NK-92 (cell line): Measurements from ENCODE around the gene ATP4A.

Experiments used
- DNase-seq: peaks from one replicate; lab custom pipeline; 2025; ENCODE audit not compliant: unreplicated experiment; lab: John Stamatoyannopoulos, UW

ATP4A gene

DNA sequence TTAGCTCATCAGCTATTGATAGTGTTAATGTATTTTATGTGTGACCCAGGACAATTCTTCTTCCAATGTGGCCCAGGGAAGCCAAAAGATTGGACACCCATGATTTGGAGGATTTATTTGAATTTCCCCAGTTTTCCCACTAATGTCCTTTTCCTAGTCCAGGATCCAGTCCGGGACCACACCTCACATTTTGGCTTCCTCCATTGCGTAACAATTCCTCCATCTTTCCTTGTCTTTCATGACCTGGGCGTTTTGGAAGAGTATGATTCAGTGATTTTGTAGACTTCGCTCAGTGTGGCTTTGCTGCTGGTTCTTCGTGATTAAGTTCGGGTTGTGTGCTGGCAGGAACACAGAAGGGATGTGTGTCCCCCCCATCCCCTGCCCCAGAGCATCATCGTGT, 3.3 kb upstream of the ATP4A start:
- DNase-seq: no peak

DNA sequence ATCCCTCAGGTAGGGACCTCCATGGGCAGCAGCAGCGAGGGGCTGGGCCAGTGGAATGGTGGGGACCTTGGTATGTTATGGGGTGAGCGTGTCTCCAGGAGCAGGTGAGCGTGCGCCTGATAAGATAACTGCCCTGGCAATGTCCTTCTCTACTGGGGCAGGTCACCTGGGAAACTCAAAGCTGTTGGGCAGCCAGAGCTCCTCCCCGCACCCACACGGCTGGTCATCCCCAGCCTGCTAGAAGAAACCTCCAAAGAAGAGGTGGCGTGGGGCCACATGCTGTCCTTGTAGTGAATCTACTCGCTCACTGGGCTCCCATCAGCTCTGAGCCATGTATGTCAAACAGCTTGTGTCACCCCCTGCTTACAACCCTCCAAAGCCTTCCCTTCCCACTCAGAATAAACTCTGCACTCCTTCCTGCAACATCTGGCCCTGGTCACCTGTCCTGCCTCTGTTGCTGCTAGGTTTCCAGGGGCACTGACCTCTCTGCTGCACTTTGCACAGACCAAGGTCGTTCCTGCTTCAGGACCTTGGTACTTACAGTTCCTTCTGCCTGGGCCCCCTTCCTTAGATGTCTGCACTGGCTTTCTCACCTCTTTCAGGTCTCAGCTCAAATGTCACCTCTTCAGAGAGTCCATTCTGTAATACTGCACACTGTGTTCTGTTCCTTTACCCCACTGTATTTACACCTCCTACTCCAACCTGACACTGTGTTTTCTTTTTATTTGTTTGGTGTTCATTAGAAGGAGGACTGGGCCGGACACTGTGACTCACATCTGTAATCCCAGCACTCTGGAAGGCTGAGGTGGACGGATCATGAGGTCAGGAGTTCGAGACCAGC, 1.8 kb upstream of the ATP4A start:
- no peak for DNase-seq

GRCh38 chr19:35562776-35563175, 682 bp downstream of the ATP4A start:
- DNase-seq: no peak

GRCh38 chr19:35562336-35562735, 1.1 kb downstream of the ATP4A start:
- no peak for DNase-seq

DNA sequence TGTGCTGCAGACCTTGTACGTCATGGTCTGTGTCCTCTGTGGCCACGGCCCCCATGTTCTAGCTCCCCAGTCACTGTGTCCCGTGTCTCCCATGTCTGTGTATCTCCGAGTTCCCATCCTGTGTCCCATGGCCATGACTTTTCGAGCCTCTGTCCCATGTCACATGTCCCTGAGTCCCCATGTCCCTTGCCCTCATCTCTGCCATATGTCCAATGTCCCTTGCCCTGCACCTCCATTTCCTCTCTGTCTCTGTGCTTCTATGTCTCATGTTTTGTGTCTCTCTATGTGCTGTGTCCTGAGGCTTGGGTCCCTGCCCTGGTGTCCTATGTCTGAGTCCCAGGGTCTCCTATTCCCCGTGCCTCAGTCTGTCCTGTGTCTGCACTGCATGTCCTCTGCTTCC, 2.0 kb downstream of the ATP4A start:
- DNase-seq: no peak

- no peak for DNase-seq
These were observed 2.8 kb downstream of the ATP4A start for GRCh38 chr19:35560677-35561076.

DNA sequence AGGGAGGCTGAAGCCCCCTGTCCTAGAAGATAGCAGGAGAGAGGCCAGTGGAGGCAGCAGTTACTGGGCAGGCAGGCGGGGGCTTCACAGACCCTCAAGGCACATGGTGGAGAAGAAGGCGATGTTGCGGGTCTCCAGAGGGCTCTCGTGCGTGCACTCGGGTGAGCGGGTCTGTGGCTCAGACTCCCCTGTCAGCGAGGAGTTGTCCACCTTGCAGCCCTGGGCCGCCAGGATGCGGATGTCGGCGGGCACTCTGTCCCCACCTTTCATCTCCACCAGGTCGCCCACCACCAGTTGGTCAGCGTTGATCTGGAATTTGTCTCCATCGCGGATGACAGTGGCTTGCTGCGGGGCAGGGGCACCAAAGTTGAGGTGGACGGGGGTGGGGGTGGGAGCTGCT, 3.2 kb downstream of the ATP4A start:
- no peak for DNase-seq

- no peak for DNase-seq
These were observed 3.7 kb downstream of the ATP4A start for GRCh38 chr19:35559781-35560180.

GRCh38 chr19:35559281-35559659, 4.2 kb downstream of the ATP4A start:
- DNase-seq: no peak

- DNase-seq: no peak
These were observed 4.8 kb downstream of the ATP4A start for GRCh38 chr19:35558400-35559280.

DNA sequence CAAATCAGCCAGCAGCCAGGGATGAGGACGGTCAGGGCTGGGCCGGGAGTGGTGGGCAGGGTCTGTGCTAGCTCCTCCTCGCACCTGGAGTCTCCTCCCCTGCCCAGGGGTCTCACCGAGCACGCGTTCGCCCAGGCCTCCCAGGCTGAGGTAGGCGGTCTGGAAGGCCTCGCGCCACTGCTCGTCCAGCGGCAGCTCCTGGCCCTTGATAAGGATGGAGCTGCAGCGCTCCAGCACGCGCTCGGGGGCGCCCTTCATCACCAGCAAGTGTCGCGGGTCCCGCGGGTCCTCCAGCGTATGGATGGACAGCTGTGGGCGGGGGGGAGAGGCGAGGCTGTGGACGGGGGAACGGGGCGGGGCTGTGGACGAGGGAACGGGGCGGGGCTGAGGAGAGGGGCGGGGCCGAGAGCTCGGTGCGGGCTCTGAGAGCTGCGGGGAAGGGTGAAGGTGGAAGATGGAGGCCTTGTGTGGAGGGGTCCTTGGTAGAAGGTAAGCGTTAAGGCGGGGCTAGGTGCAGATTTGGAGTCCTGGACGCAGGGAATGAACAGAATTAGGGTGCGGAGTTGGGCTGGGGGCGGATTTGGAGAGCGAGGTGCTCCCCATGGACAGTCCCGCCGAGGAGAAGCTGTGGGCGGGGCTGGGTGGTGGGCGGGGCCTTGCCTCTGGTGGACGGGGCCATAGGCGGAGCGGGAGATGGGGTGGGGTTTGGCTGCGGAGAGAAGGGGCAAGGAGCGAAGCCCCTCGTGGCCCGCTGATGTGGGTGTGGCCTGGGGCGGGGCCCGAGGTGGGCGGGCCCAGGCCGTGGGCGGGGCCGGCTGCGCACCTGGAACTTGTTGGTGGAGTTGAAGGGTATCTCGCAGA, 5.7 kb downstream of the ATP4A start:
- no peak for DNase-seq

- DNase-seq: no peak
These were observed 6.5 kb downstream of the ATP4A start for GRCh38 chr19:35556846-35557538.

GRCh38 chr19:35556025-35556590, 7.3 kb downstream of the ATP4A start:
- no peak for DNase-seq

GRCh38 chr19:35555301-35556005, 8.0 kb downstream of the ATP4A start:
- no peak for DNase-seq

GRCh38 chr19:35554076-35554475, 9.4 kb downstream of the ATP4A start:
- DNase-seq: no peak

DNA sequence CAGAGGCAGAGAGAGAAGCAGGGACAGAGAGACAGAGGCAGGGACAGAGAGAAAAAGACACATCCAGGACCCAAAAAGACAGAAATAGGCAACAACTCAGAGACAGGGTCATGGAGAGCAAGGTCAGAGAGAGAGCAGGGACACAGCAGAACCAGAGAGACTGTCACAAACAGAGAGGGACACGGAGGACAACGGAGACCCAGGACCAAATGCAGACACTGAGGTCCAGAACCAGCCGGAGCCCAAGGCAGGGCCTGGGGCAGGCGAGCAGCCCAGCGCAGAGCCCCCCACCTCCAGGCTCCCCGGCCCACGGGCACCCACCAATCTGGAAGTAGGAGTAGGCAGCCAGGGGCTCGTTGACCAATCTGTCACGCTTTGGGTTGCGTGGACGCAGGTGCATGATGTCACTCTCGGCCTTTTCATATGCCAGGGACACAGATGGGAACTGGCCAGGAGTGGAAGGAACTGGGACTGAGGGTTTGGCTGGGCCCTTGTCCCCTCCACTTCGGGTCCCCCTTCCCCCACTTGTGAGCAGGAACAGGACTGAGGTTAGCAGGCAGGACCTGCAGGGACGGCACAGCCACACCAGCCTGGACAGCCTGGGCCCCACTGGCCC, 10.0 kb downstream of the ATP4A start:
- no peak for DNase-seq

DNA sequence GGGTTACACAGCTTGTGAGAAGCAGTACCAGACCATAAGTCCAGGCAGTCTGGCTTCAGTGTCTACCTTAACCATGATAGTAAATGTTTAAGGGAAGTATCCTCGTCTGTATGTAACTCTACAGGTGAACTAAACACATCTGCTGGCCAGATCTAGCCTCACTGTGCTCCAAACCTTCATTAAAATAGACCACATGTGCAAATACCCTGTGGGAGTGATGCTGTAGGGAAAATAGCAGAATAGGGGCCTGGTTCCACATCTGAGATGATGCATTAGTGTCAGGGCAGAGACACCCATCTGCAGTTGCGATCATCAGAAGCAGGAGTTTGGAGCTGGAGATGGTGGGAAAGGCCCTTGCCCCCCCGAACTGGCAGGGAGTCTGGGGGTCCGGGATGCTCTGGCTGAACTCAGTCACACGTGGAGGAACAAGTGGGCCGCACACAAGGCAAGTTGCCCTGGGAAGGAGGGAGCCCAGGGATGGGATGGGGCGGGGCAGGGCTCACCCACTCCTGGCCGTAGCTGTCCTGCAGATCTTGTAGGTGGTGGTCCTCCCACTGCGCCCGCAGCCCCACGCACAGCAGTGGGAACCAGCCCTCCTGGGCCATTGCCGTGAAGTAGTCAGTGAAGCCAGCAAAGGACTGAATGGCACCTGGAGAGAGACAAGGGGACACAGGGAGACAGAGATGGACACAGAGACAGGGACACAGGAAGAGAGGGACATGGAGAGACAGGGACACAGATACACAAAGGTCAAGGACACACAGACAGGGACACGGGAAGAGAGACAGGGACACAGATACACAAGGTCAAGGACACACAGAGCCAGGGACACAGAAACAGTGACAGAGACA, 10.7 kb downstream of the ATP4A start:
- DNase-seq: no peak

DNA sequence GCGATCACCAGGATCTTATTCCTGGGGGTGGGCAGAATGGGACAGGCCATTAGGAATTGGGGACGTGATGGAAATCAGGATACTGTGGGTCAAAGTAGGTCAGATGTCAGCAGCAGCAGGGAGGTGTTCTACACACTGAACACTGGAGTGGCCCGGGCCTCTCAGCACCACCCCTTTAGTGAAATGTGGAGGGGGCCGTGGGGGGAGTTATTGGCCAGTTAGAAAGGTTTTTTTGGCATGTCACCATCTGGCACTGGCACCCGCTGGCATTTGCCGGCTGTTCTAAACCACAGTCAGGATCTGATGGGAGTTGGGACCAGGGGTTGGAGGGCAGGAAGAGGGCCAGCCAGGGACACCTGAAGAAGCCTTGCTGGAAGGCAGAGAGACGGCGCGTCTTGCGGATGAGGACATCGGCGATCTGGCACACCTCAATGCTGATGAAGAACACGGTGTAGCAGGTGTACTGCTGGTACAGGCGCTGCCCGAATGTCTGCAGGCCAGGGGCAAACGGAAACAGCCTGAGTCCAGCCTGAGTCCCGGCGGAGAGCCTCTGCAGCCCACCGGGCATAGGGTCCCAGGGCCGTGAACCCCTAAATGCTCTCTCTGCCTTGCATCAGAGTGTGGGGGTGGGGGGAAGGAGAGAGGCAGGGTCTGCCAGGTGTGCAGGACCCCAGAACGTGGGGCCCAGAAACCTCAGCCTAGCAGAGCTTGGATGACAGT, 12.2 kb downstream of the ATP4A start:
- no peak for DNase-seq
